ENCODE results near the gene BABAM2. TPM values are rescaled to one million over a fixed set of nuclear protein-coding genes. Genes with fewer than 3 reads are reported as not detected.
A peak's percentile ranks its signal among the peaks of the same experiment; 100 is the strongest.

BABAM2 gene
- total and polyA plus RNA-seq, 10 of the 15 experiments (the other 5 are each of a cell fraction or from before 2014, with no cell fraction given), result 30.7 to 59.9 (median 44.5) TPM

DNA sequence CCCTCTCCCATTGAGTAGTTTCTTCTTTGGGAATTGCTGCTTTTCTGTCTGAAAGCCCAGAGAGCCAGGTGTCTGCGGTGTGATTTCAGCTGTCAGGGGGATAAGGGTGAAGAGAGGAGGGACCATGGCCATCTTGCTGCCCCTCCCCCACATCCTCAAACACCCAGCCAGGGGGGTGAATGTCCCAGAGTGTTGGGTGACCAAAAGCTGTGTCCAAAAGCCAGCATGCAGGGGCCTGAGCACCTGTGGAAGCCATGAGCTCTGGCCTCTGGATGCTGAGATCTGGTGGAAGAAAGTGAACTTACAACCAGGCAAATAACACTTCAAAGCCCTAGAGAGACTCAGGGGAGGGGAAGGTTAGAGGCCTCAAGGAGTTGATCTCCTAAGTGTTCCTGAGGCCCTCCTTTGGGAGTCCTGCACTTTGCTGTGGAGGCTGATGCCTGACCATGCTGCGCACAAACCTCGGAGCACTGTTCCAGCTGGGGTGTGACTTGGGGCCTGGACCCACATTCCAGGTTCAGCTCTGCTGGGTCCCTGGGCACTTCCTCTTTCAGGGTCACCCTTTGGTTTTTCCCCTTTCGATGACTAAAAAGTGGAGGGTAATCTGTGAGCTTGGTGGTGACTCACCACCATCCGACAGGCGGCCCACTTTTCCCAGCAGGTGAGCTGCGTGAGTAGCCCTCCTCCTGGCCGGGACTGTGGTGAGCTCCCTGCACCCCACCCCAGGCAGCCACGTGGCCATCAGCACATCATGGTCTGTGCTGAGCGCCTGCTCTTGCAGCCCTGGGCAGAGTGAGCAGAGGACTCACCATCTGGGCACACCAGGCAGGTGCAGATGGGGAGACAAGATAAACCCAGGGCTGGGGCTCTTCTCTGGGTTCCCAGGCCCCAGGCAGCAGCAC, 435.3 kb downstream of the BABAM2 start:
- POLR2A ChIA-PET, result interaction anchor here (1.0 kb wide), 1 partner anchor 54 kb away, joined by 3 read pairs; no protein-coding TSS in a partner anchor
- TF ChIP-seq YBX1 (IDR thresholded peaks at IDR 0.05), result no peak
- TF ChIP-seq, protein P1, sequence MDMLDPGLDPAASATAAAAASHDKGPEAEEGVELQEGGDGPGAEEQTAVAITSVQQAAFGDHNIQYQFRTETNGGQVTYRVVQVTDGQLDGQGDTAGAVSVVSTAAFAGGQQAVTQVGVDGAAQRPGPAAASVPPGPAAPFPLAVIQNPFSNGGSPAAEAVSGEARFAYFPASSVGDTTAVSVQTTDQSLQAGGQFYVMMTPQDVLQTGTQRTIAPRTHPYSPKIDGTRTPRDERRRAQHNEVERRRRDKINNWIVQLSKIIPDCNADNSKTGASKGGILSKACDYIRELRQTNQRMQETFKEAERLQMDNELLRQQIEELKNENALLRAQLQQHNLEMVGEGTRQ (IDR thresholded peaks at IDR 0.05; ENCODE audit: borderline replicate concordance, low read depth, low read length), result no peak; the same call in 1 of the 2 replicates
- TF ChIP-seq RB1 (IDR thresholded peaks at IDR 0.05; ENCODE audit: borderline replicate concordance), result no peak
- no peak for TF ChIP-seq CHD4 (IDR thresholded peaks at IDR 0.05)
- TF ChIP-seq PML (IDR thresholded peaks at IDR 0.05; ENCODE audit: low read length), result no peak
- TF ChIP-seq HDAC6 (IDR thresholded peaks at IDR 0.05; ENCODE audit: unreplicated experiment), result no peak
- peak; percentile 74; the same call in 1 of the 2 replicates for TF ChIP-seq DPF2 (IDR thresholded peaks at IDR 0.05)
- no peak for TF ChIP-seq SIX5 (IDR thresholded peaks at IDR 0.05; ENCODE audit: low read depth, low read length, severe bottlenecking)
- no peak for TF ChIP-seq POLR2AphosphoS5 (IDR thresholded peaks at IDR 0.05; ENCODE audit: low read length)
- TF ChIP-seq, protein P2, sequence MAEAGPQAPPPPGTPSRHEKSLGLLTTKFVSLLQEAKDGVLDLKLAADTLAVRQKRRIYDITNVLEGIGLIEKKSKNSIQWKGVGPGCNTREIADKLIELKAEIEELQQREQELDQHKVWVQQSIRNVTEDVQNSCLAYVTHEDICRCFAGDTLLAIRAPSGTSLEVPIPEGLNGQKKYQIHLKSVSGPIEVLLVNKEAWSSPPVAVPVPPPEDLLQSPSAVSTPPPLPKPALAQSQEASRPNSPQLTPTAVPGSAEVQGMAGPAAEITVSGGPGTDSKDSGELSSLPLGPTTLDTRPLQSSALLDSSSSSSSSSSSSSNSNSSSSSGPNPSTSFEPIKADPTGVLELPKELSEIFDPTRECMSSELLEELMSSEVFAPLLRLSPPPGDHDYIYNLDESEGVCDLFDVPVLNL (IDR thresholded peaks at IDR 0.05; ENCODE audit: low read depth, low read length), result no peak
- TF ChIP-seq, protein P3, sequence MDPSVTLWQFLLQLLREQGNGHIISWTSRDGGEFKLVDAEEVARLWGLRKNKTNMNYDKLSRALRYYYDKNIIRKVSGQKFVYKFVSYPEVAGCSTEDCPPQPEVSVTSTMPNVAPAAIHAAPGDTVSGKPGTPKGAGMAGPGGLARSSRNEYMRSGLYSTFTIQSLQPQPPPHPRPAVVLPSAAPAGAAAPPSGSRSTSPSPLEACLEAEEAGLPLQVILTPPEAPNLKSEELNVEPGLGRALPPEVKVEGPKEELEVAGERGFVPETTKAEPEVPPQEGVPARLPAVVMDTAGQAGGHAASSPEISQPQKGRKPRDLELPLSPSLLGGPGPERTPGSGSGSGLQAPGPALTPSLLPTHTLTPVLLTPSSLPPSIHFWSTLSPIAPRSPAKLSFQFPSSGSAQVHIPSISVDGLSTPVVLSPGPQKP (IDR thresholded peaks at IDR 0.05; ENCODE audit: low read depth, low read length), result no peak
- TF ChIP-seq, protein P4, sequence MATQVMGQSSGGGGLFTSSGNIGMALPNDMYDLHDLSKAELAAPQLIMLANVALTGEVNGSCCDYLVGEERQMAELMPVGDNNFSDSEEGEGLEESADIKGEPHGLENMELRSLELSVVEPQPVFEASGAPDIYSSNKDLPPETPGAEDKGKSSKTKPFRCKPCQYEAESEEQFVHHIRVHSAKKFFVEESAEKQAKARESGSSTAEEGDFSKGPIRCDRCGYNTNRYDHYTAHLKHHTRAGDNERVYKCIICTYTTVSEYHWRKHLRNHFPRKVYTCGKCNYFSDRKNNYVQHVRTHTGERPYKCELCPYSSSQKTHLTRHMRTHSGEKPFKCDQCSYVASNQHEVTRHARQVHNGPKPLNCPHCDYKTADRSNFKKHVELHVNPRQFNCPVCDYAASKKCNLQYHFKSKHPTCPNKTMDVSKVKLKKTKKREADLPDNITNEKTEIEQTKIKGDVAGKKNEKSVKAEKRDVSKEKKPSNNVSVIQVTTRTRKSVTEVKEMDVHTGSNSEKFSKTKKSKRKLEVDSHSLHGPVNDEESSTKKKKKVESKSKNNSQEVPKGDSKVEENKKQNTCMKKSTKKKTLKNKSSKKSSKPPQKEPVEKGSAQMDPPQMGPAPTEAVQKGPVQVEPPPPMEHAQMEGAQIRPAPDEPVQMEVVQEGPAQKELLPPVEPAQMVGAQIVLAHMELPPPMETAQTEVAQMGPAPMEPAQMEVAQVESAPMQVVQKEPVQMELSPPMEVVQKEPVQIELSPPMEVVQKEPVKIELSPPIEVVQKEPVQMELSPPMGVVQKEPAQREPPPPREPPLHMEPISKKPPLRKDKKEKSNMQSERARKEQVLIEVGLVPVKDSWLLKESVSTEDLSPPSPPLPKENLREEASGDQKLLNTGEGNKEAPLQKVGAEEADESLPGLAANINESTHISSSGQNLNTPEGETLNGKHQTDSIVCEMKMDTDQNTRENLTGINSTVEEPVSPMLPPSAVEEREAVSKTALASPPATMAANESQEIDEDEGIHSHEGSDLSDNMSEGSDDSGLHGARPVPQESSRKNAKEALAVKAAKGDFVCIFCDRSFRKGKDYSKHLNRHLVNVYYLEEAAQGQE (IDR thresholded peaks at IDR 0.05; ENCODE audit: low read depth, low read length), result no peak
- TF ChIP-seq POU2F2 (IDR thresholded peaks at IDR 0.05; ENCODE audit: borderline replicate concordance, low read depth, low read length), result no peak
- no peak for TF ChIP-seq GABPA (IDR thresholded peaks at IDR 0.05; ENCODE audit: low read depth)
- peak; percentile 94 for TF ChIP-seq SPI1 (IDR thresholded peaks at IDR 0.05; ENCODE audit: borderline replicate concordance, insufficient read depth, low read depth, low read length)

More for the DNA sequence above, 435.3 kb downstream of the BABAM2 start:
- H3K9ac ChIP-seq (ENCODE audit: control insufficient read depth, insufficient read depth, low read length), result no peak overlapping the region
- peaks cover 13% of the 10 kb centered on the region for H3K4me1 ChIP-seq (ENCODE audit: control insufficient read depth, insufficient read depth, low read length)
- CTCF ChIA-PET, result interaction anchor here (0.7 to 1.3 kb wide), 2 partner anchors 436 to 571 kb away, joined by 3 to 4 read pairs; no protein-coding TSS in a partner anchor
- H2AFZ ChIP-seq (ENCODE audit: control insufficient read depth, low read depth, low read length), result no peak overlapping the region
- H4K20me1 ChIP-seq (ENCODE audit: control insufficient read depth, insufficient read depth), result no peaks in the 10 kb centered on the region
- in situ Hi-C loops (cut with MboI), result no loop called here
- no TSS peak for BruUV-seq (replicated peaks)
- ATAC-seq (peak; percentile 90), FAIRE-seq (no peak), DNase-seq (ENCODE audit: low read depth, low spot score) (peak; percentile 25)
- H3K79me2 ChIP-seq (ENCODE audit: control insufficient read depth, insufficient read depth, low read length), result no peaks in the 10 kb centered on the region
- H3K27ac ChIP-seq (ENCODE audit: control insufficient read depth, insufficient read depth), result no peak overlapping the region
- intact Hi-C loops (cut with micrococcal nuclease; ENCODE audit: unreplicated experiment), result no loop called here
- 33% methylated on average over 10 of the region's 10 CpGs for WGBS (ENCODE audit: insufficient coverage, insufficient replicate concordance, low lambda C conversion rate, missing lambda C conversion rate)
- H3K4me3 ChIP-seq, result no peak overlapping the region
- no peaks in the 10 kb centered on the region for H3K9me3 ChIP-seq (replicated peaks; ENCODE audit: control insufficient read depth, insufficient read depth, low read length)
- no peaks in the 10 kb centered on the region for H3K36me3 ChIP-seq (ENCODE audit: control insufficient read depth in 2 of 2, insufficient read depth in 2 of 2, low read length in 1 of 2)
- SMC1A ChIA-PET (ENCODE audit: uncharacterized antibody, unreplicated experiment), result no interaction called here
- RAD21 ChIA-PET (ENCODE audit: unreplicated experiment), result interaction anchor here (0.8 to 1.5 kb wide), 2 partner anchors 33 to 50 kb away, joined by 4 read pairs; no protein-coding TSS in a partner anchor
- H3K4me2 ChIP-seq (ENCODE audit: control insufficient read depth, insufficient read depth), result no peak overlapping the region
- no peaks in the 10 kb centered on the region for H3K27me3 ChIP-seq (replicated peaks in 1 of 2; ENCODE audit: control insufficient read depth in 2 of 2, insufficient read depth in 2 of 2, low read length in 1 of 2)
